NCI-H510A (cell line): ENCODE measurements around the gene LRP2BP.
A peak's percentile ranks its signal among the peaks of the same experiment; 100 is the strongest.
"Not testable (repeated sequence)": the region's sequence is repeated elsewhere in the genome, so short reads cannot be mapped to it uniquely, and the experiment has no call there.

ENCODE experiments used
- DNase-seq: peaks from one replicate; lab custom pipeline; 2025; lab: John Stamatoyannopoulos, UW

Gene LRP2BP

DNA sequence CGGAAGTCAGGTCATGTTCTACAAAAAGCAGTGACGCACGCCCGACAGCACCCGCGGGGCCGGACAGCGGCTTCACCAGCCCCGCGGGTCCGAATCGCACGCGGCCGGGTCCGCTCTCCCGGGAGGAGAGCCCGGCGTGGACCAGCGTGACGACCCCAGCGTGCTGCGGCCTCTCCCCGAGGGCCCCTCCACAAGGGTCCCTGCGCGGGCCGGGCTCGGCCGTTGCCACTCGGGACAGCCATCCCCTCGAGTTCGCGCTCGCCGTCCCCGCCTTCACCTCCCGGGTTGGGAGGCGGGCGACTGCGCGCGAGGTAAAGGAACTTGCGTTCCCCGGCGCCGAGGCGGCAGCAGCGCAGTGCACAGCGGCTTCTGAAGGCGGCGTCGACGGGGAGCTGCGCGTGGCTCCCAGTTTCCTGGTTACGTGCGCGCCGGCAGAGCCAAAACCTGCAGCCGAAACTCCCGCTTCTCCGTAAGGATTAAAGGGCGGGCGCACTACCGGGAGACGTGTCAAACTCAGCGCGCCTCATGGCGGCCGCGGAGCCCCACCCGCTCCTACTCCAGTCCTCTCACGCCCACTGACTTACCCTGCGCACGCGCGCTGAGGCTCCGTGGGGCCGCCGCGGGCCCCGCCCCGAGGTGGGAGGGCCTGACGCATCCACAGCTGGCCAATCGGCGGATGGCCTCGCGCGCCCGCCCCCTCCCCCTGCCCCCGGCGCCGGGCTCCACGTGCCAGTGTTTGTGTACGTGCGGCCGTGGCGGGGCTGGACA, 416 bp upstream of the LRP2BP start:
- DNase-seq = peak; percentile 87

DNA sequence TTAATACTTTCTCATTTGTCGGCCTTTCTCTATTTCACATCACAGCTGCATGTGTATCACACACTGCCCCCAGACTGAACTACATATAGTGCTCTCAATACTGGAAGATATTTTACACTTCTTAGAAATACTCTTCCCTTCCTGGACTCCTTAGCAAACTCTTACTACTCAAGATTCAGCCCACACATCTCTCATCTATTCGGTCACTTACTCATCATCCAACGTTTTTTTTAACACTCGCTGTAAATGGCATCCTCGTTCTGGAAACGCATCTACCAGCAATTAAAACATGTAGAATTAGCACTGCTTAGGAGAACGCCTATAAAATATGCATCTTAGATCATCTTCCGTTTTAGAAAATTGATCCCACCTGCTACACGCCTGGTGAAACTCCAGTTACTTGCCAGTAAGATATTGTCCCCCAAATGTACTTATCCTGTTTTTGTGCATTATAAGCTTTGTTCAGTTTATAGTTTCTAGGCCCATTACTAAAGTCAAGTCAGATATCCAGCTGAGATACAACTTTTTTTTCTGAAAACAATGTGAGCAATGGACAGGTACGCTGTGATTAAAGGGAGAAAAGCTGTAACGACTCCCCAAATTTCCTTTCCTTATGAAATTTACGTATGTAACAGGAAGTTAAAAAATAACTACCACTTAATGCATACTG, 1.0 kb downstream of the LRP2BP start:
- DNase-seq = no peak

DNA sequence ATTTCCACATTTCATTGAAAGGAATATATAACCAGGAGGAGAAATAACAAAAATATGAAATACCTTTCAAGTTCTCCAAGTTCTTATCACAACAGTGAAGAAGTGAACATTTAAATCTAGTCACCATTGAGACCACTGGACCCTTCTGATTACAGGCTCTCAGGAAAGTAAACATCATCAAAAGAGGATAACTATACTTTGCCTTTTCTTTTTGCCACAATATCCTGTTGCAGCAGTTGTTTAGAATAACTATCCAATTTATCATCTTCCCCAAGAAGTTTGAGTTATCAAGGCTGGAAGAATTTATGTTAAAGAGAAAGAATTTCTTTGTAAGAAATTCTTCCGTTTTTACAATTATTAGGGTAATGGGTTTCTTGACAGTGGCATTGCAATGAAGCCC, 3.6 kb downstream of the LRP2BP start:
- no peak for DNase-seq

DNA sequence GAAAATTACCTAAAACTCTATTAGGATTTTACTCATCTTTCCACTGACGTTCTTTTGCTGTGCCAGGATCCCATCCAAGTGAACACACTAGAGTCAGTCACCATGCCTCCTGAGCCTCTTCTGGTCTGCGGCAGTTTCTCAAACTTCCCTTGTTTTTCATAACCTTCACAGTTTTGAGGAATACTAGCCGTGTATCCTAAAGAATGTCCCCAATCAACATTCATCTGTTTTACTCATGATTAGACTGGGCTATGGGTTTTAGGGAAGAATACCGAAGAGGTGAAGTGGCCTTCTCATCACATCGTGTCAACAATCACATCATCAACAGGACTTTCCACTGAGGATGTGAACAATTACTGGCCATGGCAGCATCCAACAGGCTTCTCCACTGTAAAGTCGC, 4.8 kb downstream of the LRP2BP start:
- no peak for DNase-seq

DNA sequence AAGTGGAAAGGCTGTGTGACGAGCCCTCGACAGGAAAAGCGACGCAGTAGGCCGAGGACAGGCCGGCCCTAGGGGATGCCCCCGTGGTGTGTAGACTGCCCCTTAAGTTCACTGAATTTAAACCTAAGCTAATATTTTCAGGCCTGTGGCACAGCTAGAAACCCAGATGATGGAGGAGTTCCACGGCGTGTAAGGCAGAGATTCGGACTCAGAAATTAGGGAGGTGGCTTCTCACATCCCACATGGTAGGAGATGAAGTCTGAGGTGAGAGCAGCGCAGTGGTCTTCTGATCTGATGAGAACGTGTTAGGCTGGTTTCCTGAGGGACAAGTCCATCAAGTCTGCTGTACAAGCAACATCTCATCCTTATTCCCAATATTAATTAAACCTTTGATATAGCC, 7.8 kb downstream of the LRP2BP start:
- DNase-seq = no peak

DNA sequence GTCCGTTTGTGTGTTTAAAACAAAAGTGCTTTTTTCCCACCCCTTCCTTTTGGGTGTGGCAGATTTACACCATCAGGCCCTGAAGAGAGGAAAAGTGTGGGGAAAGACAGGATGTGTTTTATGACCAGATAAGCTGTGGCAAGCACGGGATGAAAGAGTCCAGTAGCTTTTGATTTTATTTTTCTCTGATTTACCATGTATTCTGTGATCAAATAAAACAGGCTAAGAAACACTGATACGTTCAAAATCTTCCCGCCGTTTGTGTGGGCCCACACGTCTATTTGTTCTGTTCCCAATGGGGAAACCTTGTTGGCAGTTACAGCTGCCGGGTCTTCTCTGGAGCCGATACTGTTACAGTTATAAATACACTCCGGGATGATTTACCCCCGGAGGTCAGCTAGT, 10.8 kb downstream of the LRP2BP start:
- DNase-seq = no peak

DNA sequence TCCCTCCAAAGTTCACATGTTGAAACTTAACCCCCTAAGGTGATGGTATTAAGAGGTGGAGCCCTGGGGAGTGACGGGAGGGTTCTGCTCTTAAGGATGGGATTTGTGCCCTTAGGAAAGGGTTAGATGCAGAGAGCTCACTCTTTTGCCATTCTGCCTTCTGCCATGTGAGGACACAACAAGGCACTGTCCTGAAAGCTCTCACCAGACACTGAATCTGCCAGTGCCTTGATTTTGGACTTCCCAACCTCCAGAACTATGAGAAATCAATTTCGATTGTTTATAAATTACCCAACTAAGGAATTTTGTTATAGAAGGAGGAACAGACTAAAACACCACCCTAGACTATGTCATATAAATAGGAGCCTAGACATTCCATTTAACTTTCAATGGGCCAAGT, 11.7 kb downstream of the LRP2BP start:
- DNase-seq = no peak

DNA sequence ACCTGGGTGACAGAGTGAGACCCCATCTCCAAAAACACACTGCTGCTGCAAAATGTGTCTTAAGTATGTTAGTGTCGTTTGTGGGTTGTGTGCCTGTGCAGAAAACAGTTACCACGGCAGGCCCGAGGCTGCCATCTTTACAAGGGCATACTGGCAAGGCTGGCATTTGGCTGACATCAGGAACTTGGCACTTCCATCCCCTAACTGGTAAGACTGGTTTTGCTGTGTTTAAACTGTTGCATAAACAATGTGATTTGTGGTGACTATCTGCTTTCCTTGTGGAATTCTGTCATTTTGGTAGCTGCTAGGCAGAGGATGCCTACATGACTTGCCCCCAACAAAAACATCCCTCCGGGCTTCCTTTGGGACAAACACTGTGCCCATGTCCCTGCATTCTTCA, 12.3 kb downstream of the LRP2BP start:
- peak; percentile 2 for DNase-seq

DNA sequence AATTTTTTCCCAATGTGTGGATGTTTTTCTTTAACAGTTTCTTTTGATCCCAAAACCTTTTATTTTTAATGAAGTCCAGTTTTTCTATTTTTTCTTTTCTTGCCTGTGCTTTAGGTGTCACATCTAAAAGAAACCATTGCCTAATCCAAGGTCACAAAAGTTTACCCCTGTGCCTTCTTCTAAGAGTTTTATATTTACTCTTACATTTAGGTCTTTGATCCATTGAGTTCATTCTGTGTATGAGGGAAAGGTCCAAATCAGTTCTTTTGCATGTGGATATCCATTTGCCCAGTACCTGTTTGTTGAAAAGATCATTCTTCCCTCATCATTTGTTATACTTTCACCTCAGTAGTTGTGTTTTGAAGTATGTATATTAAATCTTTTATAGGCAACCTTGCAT, 13.0 kb downstream of the LRP2BP start:
- DNase-seq = no peak

DNA sequence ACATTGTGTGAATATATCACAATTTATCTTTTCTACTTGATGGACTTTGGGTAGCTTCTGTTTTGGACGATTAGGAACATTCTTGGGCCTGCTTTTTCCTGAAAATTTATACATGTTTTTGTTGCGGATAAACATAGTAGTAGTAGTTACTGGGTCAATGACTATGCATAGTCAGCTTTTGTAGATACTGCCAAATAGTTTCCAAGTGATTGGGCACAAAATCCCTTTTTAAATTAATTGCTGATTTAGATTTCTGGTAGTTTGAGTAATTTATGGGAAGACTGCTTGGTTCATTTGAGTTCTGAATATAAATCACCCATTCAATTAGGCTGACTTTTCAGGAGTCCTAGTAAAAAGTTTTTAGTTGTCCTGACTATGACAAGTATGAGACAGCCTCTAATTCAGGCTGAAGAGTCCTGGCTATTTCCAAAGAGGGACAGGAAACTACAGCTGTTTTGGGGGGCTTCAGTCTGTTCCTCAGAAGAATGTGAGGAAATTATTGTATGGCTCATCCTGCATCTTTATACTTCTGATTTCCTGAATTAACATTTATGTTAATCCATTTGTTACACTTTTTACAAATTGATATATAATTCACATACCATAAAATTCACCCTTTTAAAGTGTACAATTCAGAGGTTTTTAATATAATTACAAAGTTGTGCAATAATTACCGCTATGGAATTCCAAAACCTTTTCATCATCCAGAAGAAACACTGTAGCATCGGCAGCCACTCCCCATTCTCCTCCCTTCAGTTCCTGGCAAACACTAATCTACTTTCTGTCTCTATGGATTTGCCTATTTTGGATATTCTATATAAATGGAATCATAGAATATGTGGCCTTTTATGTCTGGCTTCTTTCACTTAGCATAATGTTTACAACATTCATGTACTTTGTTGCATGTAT, 14.2 kb downstream of the LRP2BP start:
- DNase-seq = no peak

DNA sequence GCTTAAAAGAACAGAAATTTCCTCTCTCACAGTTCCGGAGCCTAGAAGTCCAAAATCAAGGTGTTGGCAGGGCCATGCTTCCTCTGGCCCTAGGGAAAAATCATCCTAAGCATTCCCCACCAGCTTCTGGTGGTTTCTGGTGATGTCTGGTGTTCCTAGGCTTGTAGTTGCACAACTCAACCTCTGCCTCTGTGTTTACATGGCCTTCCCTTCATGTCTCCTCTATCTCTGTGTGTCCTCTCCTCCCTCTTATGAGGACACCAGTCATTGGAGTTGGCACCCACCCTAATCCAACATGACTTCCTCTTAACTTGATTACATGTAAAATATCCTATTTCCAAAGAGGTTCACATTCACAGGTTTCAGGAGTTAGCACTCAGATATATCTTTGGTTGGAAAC, 15.4 kb downstream of the LRP2BP start:
- no peak for DNase-seq

DNA sequence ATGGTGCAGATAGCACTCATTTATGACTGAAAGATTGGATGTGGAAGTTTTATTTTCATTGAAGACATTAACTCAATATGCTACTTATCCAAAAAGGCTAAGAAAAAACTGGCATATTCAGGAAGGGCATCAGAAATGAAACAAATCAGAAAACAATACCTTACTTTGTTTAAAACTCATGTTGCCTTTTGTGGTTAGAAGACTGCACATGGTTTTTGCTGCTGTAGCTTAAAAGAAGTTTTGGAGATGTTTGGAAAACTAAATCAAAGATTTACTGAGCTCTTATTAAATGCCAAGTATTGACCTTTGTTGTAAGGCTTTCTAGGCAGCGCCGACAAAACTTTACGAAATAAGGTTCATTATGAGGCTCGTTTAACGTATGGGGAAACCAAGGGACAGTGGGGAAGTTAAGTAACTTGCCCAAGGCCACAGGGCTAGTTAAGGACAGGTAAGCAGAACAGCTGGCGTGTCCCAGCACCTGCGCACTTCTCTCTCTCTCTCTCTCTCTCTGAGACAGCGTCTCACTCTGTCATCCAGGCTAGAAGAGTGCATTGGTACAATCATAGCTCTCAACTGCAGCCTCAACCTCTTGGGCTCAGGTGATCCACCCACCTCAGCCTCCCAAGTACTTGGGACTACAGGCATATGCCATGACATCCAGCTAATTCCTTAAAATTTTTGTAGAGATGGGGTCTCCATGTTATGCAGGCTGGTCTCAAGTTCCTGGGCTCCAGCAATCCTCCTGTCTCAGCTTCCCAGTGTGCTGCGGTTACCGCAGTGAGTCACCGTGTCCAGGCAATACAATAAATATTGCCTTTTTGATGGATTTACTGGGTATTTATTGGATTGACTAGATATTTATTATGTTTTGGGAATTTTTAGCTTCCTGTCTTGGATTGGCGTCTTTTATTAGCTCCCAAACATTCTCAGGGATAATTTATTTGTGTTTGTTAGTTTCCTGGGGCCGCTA, 16.1 kb downstream of the LRP2BP start:
- no peak for DNase-seq

DNA sequence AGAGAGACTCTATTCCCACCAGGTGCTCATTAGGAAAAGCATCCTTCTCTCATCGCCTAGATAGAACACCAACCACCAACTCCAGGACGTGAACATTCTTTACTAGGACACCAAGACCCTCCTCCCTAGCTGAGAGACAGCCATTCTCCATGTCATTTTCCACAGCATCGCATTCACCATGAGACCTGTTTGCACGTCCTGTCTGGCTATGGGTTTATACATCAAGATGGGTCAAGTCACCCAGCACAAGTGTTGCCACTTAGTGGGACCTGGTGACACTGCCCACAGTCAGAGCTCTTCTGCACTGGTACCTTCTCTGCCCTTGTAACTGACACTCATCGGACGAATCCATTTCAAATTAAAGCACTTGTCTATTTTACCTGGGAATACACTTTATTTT, 17.5 kb downstream of the LRP2BP start:
- DNase-seq = no peak

DNA sequence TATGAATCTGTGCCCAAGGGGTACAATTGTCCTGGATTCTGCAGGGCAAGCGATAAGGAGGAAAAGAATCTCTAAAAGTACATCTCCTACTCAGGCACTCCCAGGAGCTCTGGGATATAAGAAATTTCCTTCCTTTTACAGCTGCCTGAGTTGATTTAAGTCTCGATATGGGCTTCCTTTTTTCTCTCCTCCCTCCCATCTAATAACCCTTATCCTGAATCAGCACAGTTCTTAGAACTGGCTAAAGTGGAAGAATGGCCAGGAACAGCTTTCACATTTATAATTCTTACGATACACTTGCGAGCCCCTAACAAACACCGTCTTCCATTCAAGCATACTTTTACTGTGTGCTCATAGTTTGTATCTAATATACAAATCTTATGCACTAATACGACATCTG, 21.2 kb downstream of the LRP2BP start:
- no peak for DNase-seq

DNA sequence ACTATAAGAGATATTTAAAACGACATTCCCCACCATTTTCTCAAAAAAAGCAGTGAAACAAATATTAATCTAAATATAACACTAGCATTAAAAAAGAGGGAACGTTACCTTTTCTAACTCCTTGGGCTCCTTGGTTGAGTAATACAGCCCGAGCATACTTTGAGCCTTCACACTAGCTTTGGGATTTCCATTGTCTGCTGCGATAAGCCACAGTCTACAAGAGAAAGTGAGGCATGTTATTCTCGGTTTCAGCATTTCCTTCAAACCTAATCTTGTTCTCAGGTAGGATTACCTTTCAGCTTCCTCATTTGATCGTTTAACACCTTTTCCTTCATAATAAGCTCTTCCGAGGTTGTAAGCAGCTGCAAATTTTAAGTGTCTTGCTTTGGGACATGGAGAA, 21.7 kb downstream of the LRP2BP start:
- DNase-seq = no peak

DNA sequence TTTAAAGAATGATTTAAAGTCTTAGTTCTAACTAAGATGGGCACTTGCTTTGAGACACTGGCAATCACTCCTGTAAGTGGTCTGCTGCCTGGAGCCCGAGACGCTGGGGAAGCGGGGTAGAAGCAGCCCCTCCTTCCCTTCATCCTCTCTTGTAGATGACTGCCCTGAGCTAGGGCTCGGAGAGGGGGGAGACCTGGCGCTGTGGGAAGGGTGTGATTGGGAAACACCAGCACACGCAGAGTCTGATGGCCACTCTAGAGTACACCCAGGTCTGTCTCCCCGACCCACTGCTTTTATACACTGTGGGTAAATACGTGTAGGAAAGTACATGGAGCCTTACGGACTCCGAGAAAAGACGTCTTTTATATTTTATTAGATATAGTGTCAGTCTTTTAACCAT, 24.0 kb downstream of the LRP2BP start:
- DNase-seq = no peak

DNA sequence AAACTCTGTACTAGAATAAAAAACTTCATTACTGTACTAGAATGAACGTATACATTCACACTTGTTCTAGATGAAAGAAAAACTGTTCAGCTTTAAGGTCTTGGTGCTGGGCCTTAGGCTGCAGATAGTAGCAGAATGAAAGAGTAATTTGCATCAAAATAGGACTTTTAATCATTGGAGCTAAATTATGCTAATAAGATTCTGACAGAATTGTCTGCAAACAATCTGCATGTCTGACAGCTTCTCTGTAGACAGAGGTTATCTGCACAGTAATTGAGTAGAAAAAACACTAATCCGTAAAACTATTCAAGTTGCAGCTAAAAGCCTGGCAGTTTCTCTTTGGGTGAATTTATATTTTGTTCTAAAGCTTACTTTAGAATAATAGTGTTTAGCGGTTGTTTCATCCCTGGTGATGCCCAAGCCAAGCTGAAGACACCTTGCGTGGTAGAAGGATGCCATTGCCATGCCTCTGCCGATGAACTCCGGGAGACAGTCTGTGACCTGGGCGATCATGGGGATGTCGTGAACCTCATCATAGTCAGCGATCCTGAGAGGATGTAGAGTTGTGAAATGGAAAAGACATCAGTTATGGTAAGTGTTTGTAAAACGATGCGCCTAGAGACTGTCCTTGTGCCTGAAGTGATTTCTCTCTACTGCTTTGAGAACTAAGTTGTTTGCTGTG, 25.3 kb downstream of the LRP2BP start:
- no peak for DNase-seq

DNA sequence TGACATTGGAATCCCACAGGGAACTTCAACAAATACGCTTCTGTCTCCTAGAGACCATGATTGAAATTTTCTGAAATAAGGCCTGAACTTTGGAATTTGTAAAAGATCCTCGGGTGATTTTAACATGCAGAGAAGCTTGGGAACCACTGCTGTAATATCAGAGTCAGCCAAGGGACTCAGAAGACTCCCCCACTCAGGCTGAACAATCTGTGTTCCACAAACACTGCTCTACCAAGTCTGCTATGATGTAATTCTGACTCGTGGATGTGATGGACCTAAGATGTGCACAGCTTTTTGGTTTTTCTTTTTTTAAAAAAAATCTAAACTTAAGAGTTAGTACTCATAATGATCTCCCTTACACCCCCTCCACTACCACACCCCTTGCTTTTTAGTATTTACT, 26.0 kb downstream of the LRP2BP start:
- no peak for DNase-seq

DNA sequence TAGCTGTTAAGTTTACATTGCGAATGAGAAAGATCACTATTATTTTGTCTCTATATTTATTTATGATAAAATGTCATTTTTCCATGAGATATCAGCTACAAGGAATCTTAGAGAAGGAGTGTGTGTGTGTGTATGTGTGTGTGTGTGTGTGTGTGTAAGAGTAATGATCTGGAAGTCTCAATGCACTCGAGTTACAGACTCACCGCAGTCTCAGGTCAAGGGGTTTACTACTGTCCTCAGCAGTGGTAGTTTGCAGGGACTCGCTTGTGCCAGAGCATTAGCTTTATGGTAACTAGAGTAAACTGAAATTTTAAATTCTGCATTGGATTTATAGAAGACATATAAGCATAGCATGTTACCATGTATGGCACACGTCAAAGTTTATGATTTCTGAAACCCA, 30.8 kb downstream of the LRP2BP start:
- no peak for DNase-seq

DNA sequence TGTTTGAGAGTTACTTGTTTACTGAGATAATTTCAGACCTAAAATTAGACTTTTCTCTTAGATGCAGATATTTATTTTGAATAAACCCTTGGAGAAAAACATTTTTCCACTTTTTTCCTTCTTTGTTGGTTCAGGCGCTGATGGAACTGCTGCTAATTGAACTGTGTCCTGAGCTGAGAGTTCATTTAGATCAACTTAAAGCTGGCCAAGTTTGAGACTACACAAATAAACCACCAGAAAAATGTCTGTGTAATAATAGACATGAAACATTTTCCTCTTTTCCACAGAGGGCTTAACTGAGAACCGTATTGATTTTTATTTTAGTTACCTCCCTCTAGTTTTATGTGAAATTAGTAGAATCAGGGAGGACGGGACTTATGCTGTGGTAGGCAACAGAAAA, 32.5 kb downstream of the LRP2BP start:
- DNase-seq = no peak

DNA sequence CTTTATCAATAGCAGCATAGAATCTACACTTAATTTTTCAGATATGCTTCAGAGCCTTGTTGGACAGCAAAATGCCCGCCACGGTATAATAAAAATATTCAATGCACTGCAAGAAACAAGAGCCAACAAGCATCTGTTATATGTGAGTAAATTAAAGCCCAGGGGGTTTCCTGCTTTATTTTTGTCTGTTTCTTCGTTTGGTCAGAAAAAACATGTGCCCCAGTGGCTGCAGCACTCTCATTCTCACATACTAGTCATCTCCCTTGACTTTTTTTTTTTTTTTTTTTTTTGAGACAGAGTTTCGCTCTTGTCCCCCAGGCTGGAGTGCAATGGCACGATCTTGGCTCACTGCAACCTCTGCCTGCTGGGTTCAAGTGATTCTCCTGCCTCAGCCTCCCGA, 33.2 kb downstream of the LRP2BP start:
- DNase-seq = not testable (repeated sequence)
